ENCODE data around the gene RHCG. TPM values are rescaled to one million over a fixed set of nuclear protein-coding genes. Genes with fewer than 3 reads are reported as not detected.
"Not testable (repeated sequence)": the region's sequence is repeated elsewhere in the genome, so short reads cannot be mapped to it uniquely, and the experiment has no call there.

The RHCG gene
- total RNA-seq, 2 donors from 2014 or later, result not detected

GRCh38 chr15:89477411-89478242, 18.8 kb downstream of the RHCG start:
- DNase-seq (ENCODE audit: low spot score) (no peak), ATAC-seq (ENCODE audit: insufficient number of reproducible peaks, low FRiP score, low read depth) (no peak)
- no peak for TF ChIP-seq CTCF (IDR thresholded peaks at IDR 0.05)
- Histone ChIP-seq H3K36me3 (no peaks in the 10 kb centered on the region), H3K27me3 (replicated peaks; ENCODE audit: insufficient read depth) (no peaks in the 10 kb centered on the region), H3K9me3 (no peaks in the 10 kb centered on the region), H3K4me3 (no peak overlapping the region), H3K27ac (no peak overlapping the region), H3K4me1 (ENCODE audit: control insufficient read depth in 1 of 2, low read depth in 2 of 2) (no peaks in the 10 kb centered on the region)

- Histone ChIP-seq H3K4me3 (no peak overlapping the region), H3K9me3 (no peaks in the 10 kb centered on the region), H3K27me3 (replicated peaks; ENCODE audit: insufficient read depth) (peaks cover 2% of the 10 kb centered on the region), H3K36me3 (no peaks in the 10 kb centered on the region), H3K4me1 (ENCODE audit: control insufficient read depth in 1 of 2, low read depth in 2 of 2) (no peaks in the 10 kb centered on the region), H3K27ac (no peak overlapping the region)
- ATAC-seq (ENCODE audit: insufficient number of reproducible peaks, low FRiP score, low read depth), result no peak
- DNase-seq (ENCODE audit: low spot score), result no peak
- TF ChIP-seq CTCF (IDR thresholded peaks at IDR 0.05), result no peak
Measured at GRCh38 chr15:89475661-89476060, 20.7 kb downstream of the RHCG start.

GRCh38 chr15:89472785-89473256, 23.6 kb downstream of the RHCG start:
- no peaks in the 10 kb centered on the region for H3K36me3 ChIP-seq
- H3K27me3 ChIP-seq (replicated peaks; ENCODE audit: insufficient read depth), result peaks cover 6% of the 10 kb centered on the region
- DNase-seq (ENCODE audit: low spot score) (no peak), ATAC-seq (ENCODE audit: insufficient number of reproducible peaks, low FRiP score, low read depth) (no peak)
- TF ChIP-seq CTCF (IDR thresholded peaks at IDR 0.05), result peak; percentile 15
- H3K4me3 ChIP-seq, result no peak overlapping the region
- no peaks in the 10 kb centered on the region for H3K9me3 ChIP-seq
- no peak overlapping the region for H3K27ac ChIP-seq
- H3K4me1 ChIP-seq (ENCODE audit: control insufficient read depth in 1 of 2, low read depth in 2 of 2), result no peaks in the 10 kb centered on the region

GRCh38 chr15:89469426-89470096, 26.8 kb downstream of the RHCG start:
- H3K4me3 ChIP-seq, result no peak overlapping the region

GRCh38 chr15:89468813-89469212, 27.6 kb downstream of the RHCG start:
- not testable (repeated sequence) for DNase-seq (ENCODE audit: low spot score); H3K4me1 ChIP-seq (ENCODE audit: control insufficient read depth in 1 of 2, low read depth in 2 of 2); H3K36me3 ChIP-seq; H3K4me3 ChIP-seq; H3K27ac ChIP-seq; ATAC-seq (ENCODE audit: insufficient number of reproducible peaks, low FRiP score, low read depth); H3K9me3 ChIP-seq; H3K27me3 ChIP-seq (replicated peaks; ENCODE audit: insufficient read depth)

More at GRCh38 chr15:89469426-89470096, 26.8 kb downstream of the RHCG start:
- DNase-seq (ENCODE audit: low spot score) (no peak), ATAC-seq (ENCODE audit: insufficient number of reproducible peaks, low FRiP score, low read depth) (no peak)
- no peaks in the 10 kb centered on the region for H3K9me3 ChIP-seq
- TF ChIP-seq CTCF (IDR thresholded peaks at IDR 0.05), result no peak
- no peak overlapping the region for H3K27ac ChIP-seq
- no peaks in the 10 kb centered on the region for H3K4me1 ChIP-seq (ENCODE audit: control insufficient read depth in 1 of 2, low read depth in 2 of 2)
- H3K36me3 ChIP-seq, result no peaks in the 10 kb centered on the region
- peaks cover 6% of the 10 kb centered on the region for H3K27me3 ChIP-seq (replicated peaks; ENCODE audit: insufficient read depth)
